GM12872 (cell line): ENCODE results near the gene CREB3.

Experiments
- CTCF ChIP-seq: IDR thresholded peaks from 3 replicates; pipeline ENCODE4 v1.5.1; 2011; ENCODE audit warnings: low read depth, mild to moderate bottlenecking, low read length, moderate library complexity; ENCODE audit not compliant: insufficient read depth

The CREB3 gene

GRCh38 chr9:35727676-35728040 is 4.8 kb upstream of the CREB3 start:
- no peak for TF ChIP-seq CTCF

GRCh38 chr9:35728041-35728971 is 4.2 kb upstream of the CREB3 start:
- no peak for TF ChIP-seq CTCF

GRCh38 chr9:35729101-35729500 is 3.4 kb upstream of the CREB3 start:
- TF ChIP-seq CTCF, result no peak

GRCh38 chr9:35729700-35730485 is 2.6 kb upstream of the CREB3 start:
- TF ChIP-seq CTCF, result peak; percentile 72; the same call in 2 of the 3 replicates

- TF ChIP-seq CTCF, result no peak
Measured at GRCh38 chr9:35730486-35730854, 2.0 kb upstream of the CREB3 start.

- no peak for TF ChIP-seq CTCF
Measured at GRCh38 chr9:35731415-35732184, 866 bp upstream of the CREB3 start.
